GM12875 (cell line): ENCODE data around the gene MS4A18.
A peak's percentile ranks its signal among the peaks of the same experiment; 100 is the strongest.
"Not testable (repeated sequence)": the region's sequence is repeated elsewhere in the genome, so short reads cannot be mapped to it uniquely, and the experiment has no call there.

ENCODE experiments used
- H3K4me3 ChIP-seq: one replicate; pipeline ENCODE4 v1.5.1; 2011; ENCODE audit warnings: low read depth, low read length, control low read depth
- TF ChIP-seq, protein P1 (sequence below): IDR thresholded peaks from 2 replicates; pipeline ENCODE4 v1.5.1; 2011; ENCODE audit warnings: low read depth, mild to moderate bottlenecking, control low read depth, inconsistent platforms, low read length, moderate library complexity, borderline replicate concordance; ENCODE audit not compliant: insufficient read depth

MS4A18 gene

DNA sequence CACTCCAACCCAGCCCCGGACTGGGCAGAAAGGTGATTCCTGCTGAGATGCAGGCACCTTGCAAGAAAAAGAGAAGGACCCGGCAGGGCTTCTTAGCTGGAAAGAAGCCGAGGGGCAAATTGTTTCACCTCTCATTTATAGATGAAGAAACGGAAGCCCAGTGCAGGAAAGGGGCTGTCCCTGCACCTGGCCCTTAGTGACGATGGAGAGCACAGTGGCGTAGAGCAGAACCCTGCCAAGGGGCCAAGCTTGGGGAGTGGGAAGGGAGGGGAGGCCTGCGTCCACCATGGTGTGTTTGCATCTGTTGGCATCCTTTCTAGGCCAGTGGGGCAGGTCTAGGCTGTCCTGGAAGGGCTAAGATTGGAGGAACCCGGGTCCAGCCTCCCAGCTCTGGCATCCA is 24.3 kb downstream of the MS4A18 start:
- TF ChIP-seq, protein P1, sequence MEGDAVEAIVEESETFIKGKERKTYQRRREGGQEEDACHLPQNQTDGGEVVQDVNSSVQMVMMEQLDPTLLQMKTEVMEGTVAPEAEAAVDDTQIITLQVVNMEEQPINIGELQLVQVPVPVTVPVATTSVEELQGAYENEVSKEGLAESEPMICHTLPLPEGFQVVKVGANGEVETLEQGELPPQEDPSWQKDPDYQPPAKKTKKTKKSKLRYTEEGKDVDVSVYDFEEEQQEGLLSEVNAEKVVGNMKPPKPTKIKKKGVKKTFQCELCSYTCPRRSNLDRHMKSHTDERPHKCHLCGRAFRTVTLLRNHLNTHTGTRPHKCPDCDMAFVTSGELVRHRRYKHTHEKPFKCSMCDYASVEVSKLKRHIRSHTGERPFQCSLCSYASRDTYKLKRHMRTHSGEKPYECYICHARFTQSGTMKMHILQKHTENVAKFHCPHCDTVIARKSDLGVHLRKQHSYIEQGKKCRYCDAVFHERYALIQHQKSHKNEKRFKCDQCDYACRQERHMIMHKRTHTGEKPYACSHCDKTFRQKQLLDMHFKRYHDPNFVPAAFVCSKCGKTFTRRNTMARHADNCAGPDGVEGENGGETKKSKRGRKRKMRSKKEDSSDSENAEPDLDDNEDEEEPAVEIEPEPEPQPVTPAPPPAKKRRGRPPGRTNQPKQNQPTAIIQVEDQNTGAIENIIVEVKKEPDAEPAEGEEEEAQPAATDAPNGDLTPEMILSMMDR = no peak
- H3K4me3 ChIP-seq = no peak overlapping the region

DNA sequence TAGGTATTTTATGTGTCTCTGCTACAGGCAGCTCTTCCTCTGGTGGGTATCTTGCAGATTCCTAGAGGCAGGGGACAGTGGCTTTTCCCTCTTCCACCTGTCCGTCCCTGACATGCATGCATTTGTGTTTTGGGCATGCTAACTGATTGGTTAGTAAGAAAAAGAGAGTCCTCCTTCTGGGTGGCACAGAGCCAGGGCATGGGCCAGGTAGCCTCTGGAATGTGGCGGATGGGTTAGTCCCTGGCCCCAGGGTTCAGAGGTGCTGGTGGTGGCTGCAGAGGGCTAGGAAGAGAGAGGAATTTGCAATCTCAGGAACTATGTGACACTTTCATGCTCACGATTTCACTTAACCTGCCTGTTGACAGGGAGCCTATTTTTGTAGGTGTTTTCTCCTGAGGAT is 26.4 kb downstream of the MS4A18 start:
- TF ChIP-seq, protein P1 = no peak
- H3K4me3 ChIP-seq = no peak overlapping the region

DNA sequence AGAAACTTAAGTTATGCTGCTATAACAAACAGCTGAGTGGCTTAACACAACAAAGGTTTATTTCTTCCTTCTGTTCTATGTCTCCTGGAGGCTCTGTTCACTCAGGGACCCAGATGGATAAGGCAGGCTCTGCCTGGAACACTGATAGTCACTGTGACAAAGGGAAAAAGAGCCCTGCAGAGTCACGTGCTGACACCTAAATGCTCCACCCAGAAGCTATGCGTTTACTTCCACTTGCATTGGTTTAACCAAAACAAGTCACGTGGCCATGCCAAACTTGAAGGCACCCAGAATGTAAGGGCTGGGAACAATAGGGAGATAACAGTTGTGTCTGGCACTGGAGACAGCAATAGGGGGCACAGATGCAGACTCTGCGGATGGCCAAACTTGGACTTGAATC is 28.8 kb downstream of the MS4A18 start:
- TF ChIP-seq, protein P1 = no peak
- no peak overlapping the region for H3K4me3 ChIP-seq

DNA sequence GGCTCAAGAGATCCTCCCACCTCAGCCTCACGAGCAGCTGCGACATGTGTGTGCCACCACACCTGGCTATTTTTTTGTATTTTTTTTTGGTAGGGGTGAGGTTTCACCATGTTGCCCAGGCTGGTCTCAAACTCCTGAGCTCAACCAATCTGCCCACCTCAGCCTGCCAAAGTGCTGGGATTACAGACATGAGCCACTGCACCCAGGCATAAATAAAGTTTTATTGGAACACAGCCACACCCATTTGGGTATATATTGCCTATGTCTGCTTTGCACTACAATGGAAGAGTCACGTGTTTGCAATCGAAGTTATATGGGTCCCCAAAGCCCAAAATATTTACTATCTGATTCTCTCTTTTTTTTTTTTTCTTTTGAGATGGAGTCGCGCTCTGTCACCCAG is 30.4 kb downstream of the MS4A18 start:
- TF ChIP-seq, protein P1 = no peak
- no peak overlapping the region for H3K4me3 ChIP-seq

DNA sequence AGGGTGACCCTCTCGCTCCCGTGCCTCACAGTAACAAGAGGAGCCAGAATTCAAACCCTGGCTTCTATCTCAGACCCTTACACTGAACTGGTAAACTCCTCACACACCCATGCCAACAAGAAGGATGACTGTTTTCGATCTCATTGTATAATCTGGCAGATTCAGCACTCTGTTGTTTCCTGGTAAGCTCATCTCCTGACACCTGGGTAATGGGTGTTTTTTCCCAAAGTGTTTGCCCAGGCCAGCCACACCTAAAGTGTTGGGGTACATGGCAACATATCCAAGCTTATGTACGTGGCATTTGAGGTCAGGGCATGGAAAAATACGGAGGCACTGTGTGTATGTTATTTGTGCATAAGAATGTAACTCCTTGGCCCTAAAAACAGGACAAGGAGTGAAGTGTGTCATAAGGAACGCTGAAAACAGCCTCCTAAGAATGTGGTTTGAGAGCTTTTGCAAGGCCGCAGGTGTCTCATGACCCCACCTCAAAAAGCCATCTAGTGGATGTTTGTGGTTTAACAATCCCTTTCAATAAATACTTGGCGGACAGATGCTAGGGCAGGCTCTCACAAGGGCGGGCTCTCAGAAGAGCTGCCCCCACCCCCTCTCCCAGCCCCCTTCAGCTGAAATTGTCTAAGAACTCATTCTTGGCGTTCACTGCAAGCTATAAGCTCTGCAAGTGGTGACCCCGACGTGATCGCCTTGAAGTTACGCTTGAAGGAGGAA is 31.9 kb downstream of the MS4A18 start, which contains the start of gene MS4A15:
Gene MS4A15 (plus strand): TSS at position 561 of the 726 bp plus-strand sequence. CDS start 6,867 bp downstream, outside the sequence.
- TF ChIP-seq, protein P1 = peak; percentile 58
- H3K4me3 ChIP-seq = no peak within 1 kb of the TSS

DNA sequence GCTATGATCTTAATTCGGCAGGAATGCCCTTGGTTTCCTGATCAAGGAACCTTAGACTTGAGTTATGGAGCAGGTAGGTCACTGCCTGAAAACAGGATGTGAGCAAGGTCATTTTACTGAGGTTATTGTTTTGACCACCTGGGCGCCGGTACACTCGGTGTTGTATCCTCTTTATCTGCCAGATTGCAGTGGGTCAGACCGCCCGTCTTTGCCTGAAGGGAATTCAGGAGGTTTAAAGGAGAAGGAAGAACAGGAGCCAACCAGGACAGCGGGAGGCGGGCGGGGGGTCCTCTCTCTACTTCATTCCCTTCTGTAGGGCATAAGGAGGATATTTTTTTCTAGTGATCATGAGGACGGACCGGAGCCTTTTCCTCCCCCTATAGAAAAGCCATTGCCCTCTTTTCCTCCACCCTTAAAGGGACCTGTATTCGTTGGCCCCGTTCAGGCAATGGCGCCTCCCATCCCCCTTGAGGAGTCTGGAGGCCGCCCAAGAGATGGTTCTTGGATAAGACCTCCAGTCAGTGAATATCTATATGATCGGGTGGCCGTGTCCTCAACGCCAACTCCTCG is 32.8 kb downstream of the MS4A18 start:
- no peak overlapping the region for H3K4me3 ChIP-seq
- TF ChIP-seq, protein P1 = no peak

DNA sequence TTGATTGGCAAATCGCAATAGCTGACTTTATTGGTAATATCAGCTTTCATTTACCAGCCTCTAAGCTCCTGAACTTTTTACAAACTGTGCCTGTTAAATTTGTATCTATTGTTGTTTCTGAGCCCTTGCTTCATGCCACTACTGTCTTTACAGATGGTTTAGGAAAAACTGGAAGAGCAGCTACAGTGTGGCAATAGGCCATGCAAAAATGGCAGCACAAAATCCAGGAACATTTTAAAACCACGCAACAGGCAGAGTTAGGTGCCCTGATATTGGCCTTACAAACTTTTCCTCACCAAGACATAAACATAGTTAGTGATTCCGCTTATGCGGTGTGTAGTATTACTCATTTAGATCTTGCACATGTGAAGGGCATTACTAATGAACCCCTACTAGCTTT is 34.2 kb downstream of the MS4A18 start:
- not testable (repeated sequence) for H3K4me3 ChIP-seq

DNA sequence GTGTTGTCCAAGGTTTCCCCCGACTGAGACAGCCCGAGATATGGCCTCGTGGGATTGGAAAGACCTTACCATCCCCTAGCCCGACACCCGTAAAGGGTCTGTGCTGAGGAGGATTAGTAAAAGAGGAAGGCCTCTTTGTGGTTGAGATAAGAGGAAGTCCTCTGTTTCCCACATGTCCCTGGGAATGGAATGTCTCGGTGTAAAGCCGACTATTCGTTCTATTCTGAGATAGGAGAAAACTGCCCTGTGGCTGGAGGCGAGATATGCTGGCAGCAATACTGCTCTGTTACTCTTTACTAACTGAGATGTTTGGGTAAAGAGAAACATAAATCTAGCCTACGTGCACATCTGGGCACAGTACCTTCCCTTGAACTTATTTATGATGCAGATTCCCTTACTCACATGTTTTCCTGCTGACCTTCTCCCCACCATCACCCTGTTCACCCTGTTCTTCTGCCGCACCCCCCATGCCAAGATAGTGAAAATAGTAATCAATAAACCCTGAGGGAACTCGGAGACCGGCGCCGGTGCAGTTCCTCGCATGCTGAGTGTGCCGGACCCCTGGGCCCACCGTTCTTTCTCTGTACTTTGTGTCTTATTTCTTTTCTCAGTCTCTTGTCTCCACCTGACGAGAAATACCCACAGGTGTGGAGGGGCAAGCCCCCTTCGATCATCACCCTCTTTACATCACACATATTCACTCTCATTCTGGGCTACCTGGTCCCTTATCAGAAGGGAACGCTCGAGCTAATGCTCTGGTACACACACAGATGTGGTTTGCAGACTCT is 35.1 kb downstream of the MS4A18 start:
- H3K4me3 ChIP-seq = not testable (repeated sequence)
